C4-2B (cell line): ENCODE results near the gene AURKAIP1.

Experiments
- H3K27ac ChIP-seq: fragments of 450-650 bp; 2 replicates; pipeline ENCODE4 v1.5.1; 2017
- ZFX ChIP-seq: fragments of 450-650 bp; IDR thresholded peaks from 2 replicates; pipeline ENCODE4 v1.6.1; 2017
- TF ChIP-seq, protein P1 (sequence below): fragments of 450-650 bp; conservative IDR thresholded peaks from 2 replicates; pipeline ENCODE4 v1.5.1; 2017; ENCODE audit warnings: mild to moderate bottlenecking

Gene AURKAIP1

DNA sequence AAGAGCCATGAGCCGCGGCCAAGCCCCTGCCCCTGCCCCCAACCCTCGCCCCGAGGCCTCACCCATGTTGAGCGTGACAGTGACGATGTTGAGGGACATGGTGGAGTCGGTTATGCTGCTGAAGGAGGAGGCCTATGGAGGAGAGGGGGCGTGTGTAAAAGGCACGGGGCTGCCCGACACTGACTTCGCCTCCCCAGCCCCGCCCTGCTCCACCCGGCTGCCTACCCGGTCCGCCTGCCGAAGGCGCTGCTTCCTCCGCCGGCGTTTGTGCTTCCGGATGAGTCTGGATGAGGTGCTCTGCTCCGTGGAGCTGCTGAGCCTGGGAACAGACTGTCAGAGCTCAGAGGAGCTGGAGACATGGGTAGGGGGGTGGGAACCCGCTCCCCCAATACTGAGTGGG, 34.8 kb downstream of the AURKAIP1 start:
- TF ChIP-seq, protein P1, sequence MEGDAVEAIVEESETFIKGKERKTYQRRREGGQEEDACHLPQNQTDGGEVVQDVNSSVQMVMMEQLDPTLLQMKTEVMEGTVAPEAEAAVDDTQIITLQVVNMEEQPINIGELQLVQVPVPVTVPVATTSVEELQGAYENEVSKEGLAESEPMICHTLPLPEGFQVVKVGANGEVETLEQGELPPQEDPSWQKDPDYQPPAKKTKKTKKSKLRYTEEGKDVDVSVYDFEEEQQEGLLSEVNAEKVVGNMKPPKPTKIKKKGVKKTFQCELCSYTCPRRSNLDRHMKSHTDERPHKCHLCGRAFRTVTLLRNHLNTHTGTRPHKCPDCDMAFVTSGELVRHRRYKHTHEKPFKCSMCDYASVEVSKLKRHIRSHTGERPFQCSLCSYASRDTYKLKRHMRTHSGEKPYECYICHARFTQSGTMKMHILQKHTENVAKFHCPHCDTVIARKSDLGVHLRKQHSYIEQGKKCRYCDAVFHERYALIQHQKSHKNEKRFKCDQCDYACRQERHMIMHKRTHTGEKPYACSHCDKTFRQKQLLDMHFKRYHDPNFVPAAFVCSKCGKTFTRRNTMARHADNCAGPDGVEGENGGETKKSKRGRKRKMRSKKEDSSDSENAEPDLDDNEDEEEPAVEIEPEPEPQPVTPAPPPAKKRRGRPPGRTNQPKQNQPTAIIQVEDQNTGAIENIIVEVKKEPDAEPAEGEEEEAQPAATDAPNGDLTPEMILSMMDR = no peak
- TF ChIP-seq ZFX = no peak
- H3K27ac ChIP-seq = no peak overlapping the region

DNA sequence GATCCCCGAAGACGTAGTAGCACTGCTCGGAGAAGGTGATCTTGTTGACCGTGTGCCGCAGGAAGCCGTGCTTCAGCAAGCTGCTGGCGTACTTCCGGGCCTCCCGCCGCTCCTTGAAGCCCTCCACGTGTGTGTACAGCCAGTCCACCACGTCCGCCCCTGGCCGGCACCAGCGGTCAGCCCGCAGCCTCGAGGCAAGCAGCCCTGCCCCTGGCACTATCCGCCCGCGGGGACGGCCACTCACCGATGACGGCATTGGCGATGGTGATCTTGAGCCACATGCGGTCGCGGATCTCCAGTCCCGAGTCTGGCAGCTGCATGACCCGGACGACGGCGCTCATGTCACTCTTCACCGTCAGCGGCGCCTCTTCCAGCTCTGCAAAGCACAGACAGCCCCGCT, 36.7 kb downstream of the AURKAIP1 start:
- TF ChIP-seq, protein P1 = no peak
- H3K27ac ChIP-seq = no peak overlapping the region

DNA sequence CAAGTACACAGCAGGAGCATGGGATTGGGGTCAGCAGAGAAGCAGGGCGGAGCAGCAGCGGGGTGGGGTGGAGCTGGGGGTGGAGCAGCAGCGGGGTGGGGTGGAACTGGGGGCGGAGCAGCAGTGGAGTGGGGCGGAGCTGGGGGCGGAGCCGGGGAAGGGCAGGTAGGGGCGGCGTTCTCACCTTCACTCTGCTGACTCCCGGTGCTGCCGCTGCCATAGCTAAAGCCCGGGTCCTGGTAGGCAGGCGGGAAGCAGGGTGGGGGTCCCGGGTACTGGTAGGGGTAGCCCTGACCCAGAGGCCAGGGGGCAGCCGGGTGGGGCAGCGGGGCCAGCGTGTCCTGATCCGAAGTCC, 37.2 kb downstream of the AURKAIP1 start:
- no peak for TF ChIP-seq ZFX
- TF ChIP-seq, protein P1 = no peak
- no peak overlapping the region for H3K27ac ChIP-seq

DNA sequence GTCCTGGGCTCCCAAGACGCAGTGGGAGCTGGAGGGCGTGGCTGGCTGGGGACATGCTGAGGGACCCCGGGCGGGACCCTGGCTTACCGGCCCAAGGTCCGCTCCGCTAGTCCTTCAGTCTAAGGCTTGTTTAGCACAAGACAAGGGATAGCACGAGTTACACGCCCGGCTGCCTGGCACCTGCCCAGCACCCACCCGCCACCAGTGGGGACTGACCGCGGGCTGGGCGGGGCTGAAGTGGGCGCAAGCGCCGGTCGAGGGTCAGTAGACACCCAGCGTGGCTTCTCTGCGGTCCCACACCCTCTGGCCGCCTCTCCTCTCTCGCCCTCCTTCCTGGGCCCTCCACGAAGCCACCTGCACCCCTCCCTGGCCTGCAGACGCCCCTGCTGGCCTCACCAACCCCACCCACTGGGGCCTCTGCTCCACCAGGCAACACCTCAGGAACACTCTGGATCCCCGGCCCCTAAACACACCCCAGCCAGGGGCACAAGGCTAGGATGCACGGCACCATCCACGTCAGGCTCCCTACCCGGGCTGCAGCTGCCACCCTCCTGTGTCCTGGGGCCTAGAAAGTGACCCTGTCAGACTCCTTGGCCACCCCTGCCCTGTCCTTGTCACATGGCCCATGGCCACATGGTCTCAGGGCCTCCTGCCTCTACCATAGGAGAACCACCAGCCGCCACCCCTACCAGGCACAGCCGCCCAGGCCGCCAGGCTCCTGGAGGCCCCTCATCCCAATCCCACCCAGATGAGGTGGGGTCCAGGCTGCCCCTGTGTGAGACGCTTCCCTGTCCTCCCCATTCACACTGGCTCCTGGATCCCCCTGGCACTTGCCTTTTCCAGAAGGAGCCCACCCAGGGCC, 37.8 kb downstream of the AURKAIP1 start:
- TF ChIP-seq, protein P1 = no peak
- TF ChIP-seq ZFX = no peak
- H3K27ac ChIP-seq = no peak overlapping the region

DNA sequence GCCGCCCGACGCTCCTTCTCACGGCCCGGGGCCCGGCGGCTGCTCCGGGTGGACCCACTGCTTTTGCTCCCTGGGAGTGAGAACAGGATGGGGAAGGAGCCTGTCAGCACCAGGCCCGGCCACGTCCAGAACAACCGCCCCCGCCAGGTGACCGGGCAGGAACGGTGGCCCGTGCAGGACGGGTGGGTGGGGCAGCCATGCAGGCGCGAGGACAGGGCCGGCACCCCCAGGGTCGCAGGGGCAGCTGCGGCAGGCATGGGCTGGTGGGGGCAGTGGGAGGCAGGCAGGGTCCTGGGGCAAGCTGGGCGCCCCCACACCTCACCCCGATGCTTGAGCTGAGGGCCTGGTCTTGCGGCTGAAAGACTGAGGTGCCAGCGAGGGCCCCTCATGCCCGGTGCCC, 38.6 kb downstream of the AURKAIP1 start:
- TF ChIP-seq, protein P1 = no peak
- no peak for TF ChIP-seq ZFX
- H3K27ac ChIP-seq = no peak overlapping the region

DNA sequence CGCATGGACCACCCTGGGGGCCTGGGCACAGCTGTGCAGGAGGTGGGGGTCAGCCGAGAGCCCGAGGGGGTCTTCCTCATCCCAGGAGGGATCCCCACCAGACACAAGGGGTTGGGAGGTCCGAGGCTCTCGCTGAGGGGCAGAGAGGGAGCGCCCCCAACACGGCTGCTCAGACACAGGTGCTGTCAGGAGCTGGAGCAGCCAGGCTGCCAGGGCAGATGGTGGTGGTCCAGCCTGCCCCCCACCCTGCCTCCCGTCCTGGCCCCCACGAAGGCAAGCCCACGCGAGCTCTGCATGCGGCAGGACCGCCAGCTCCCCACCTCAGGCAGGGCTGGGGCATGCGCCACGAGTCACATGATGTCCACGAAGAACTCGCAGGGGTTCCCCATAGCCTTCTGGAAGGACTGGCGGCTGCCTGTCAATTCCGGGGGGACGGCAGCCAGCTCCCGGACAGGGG, 39.2 kb downstream of the AURKAIP1 start:
- no peak overlapping the region for H3K27ac ChIP-seq
- TF ChIP-seq ZFX = no peak
- TF ChIP-seq, protein P1 = no peak

DNA sequence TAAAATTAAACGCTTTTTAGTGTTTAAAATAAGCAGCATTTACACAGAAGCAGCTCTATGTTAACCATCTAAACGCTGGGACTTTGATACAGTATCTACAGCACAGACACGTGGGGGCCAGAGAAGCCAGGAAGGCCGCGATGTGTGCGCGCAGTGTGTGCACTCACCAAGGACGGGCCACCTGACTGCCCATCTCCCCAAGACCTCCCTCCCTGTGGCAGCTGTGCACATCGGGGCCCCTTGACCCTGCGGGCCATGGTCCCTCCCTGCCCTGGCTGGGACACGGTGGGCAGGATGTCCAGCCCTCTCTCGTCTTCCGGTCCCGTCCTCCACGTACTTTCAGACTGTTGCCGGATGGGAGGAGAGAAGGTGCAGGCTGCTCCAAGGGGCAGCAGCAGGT, 39.7 kb downstream of the AURKAIP1 start:
- no peak overlapping the region for H3K27ac ChIP-seq
- TF ChIP-seq ZFX = no peak
- TF ChIP-seq, protein P1 = no peak
